ENCODE results near the gene ROR2.

ROR2 gene

GRCh38 chr9:91733006-91733624, 216.9 kb downstream of the ROR2 start:
- no peak for DNase-seq

GRCh38 chr9:91732187-91733005, 217.6 kb downstream of the ROR2 start:
- DNase-seq: no peak

- no peak for DNase-seq
Observed at GRCh38 chr9:91730806-91731205, 219.2 kb downstream of the ROR2 start.

GRCh38 chr9:91729558-91729842, 220.5 kb downstream of the ROR2 start:
- no peak for DNase-seq

GRCh38 chr9:91727972-91728371, 222.1 kb downstream of the ROR2 start:
- DNase-seq: no peak

GRCh38 chr9:91727316-91727861, 222.6 kb downstream of the ROR2 start:
- DNase-seq: peak; percentile 3 to 17

GRCh38 chr9:91726406-91727100, 223.5 kb downstream of the ROR2 start:
- no peak for DNase-seq

GRCh38 chr9:91725651-91726050, 224.4 kb downstream of the ROR2 start:
- DNase-seq: no peak

- no peak for DNase-seq
Observed at GRCh38 chr9:91724609-91725505, 225.2 kb downstream of the ROR2 start.

GRCh38 chr9:91724068-91724440, 226.0 kb downstream of the ROR2 start:
- DNase-seq: no peak

GRCh38 chr9:91723420-91724067, 226.5 kb downstream of the ROR2 start:
- no peak for DNase-seq

GRCh38 chr9:91720751-91721705, 229.0 kb downstream of the ROR2 start:
- DNase-seq: no peak

- DNase-seq: no peak
Observed at GRCh38 chr9:91720313-91720712, 229.7 kb downstream of the ROR2 start.

GRCh38 chr9:91718071-91718470, 232.0 kb downstream of the ROR2 start:
- DNase-seq: no peak

GRCh38 chr9:91716815-91717214, 233.2 kb downstream of the ROR2 start:
- no peak for DNase-seq

GRCh38 chr9:91716239-91716638, 233.8 kb downstream of the ROR2 start:
- DNase-seq: no peak

GRCh38 chr9:91714874-91715615, 235.0 kb downstream of the ROR2 start:
- DNase-seq: no peak

GRCh38 chr9:91714020-91714806, 235.8 kb downstream of the ROR2 start:
- no peak for DNase-seq

- no peak for DNase-seq
Observed at GRCh38 chr9:91712811-91713210, 237.2 kb downstream of the ROR2 start.
